GM19239 (cell line): ENCODE results near the gene C20orf144.
"Not testable (repeated sequence)": the region's sequence is repeated elsewhere in the genome, so short reads cannot be mapped to it uniquely, and the experiment has no call there.

Source experiments
- DNase-seq: peaks from one replicate; pipeline ENCODE4 v3.0.0; 2011; ENCODE audit warnings: low spot score; ENCODE audit not compliant: insufficient read length
- FAIRE-seq: peaks from 2 replicates; lab custom pipeline; 2011; peaks lifted over from hg19 to GRCh38; lab: Jason Lieb, UNC

C20orf144 gene

DNA sequence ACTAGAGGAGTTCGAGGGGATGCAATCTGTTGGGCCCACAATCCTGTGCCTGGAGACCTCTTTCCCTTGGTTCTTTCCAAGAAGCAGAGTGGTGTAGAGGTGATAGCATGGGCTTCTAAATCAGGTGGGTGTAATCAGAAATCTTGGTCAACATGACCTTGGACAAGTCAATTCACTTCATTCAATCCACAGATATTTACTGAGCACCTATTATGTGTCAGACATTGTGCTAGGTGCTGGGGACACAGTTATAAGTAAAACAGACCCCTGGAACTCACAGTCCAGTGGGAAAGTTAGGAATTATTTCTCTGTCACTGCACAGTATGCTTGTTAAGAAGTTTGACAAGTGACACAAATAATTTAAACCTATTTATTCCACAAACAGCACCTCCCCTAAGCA is 27.4 kb downstream of the C20orf144 start:
- DNase-seq (no peak), FAIRE-seq (no peak)

DNA sequence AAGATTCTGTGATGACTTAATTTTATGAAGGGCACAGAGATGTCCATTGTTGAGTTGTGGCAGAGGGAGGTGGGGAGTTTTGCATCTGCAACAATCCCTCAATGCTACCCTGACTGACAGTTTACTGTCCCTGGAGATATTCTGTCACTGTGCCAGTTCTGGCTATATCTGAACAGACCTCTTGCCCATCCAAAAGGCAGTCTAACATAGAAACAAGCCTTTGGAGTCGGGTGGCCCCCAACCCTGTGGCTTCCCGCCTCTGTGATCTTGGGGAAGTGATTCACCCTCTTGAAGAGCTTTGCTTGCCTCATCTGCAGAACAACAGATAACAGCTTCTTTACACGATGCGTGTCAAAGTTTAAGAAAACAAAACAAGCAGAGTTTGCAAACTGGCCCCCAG is 27.8 kb downstream of the C20orf144 start:
- FAIRE-seq = no peak

DNA sequence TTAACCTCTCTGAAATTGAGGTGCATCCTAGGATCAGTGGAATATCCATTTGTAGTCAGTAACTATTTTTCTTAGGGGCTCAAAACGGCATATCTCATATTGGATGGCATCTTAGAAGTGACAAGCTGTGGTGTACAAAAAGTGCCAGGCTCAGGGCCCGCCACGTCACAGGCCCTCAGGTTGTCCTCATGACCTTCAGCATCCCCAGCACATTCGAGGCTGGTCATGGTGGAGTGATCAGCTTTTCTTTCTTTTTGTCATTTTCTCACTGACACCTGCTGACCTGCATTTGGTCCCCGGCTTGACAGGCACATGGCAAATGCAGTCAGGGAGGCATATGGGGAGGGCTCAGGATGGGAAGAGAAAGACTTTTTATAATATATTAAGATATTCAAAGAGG is 31.2 kb downstream of the C20orf144 start:
- no peak for DNase-seq
- no peak for FAIRE-seq

More for the DNA sequence above, 27.8 kb downstream of the C20orf144 start:
- no peak for DNase-seq

DNA sequence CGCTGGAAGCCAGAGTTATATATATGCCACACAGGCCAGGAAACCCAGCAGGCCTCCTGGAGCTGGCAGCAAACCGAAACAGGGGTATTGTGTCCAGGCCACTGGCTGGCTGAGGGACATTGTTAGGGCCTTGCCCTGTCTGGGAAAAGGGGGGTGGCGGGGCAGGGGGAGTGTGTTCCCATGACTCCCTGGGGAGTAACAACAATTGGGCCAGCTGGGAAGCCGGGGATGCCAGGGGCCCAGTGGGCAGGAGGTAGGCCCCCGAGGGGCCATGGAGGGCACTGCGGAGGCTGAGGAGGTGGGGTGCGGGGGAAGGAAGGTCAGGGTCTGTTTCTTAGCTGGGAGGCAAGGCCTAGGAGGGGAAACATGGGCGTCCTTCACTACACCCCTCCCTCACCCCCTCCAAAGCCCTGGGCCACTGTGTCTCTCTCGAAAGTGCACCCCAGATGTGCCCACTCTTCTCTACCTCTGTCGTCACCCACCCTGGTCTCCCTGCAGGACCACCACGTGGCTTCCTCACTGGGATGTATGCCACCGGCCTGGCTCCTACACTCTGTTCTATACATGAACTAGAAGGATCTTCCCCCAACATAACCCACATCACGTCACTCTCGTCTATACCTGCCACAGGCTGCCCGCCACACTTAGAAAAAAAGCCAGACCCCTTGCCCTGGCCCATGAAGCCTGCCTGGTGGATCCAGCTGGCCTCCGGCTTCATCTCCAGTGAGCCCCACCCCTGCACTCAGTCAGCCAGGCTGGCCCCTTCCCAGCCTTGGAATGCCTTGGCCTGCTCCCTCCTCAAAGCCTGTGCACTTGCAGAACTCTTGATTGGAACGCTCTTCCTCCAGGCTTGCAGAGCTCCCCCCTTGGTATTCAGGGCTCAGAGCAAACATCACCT is 31.9 kb downstream of the C20orf144 start:
- FAIRE-seq (no peak), DNase-seq (no peak)

DNA sequence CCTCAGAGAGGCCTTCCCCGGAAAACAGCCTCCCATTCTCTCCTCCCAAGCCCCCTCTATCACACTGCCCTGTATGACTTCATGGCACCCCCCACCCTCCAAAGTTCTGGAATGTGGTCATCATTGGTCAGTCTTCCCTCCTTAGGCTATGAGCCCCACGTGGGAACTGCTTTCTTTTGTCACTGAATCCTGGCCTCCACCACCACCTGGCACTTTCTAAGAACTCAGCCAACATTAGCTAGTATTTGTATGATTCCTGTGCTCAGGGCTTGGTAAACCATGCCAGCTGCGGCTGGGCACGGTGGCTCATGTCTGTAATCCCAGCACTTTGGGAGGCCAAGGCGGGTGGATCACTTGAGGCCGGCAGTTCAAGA is 32.5 kb downstream of the C20orf144 start:
- DNase-seq (no peak), FAIRE-seq (no peak)

DNA sequence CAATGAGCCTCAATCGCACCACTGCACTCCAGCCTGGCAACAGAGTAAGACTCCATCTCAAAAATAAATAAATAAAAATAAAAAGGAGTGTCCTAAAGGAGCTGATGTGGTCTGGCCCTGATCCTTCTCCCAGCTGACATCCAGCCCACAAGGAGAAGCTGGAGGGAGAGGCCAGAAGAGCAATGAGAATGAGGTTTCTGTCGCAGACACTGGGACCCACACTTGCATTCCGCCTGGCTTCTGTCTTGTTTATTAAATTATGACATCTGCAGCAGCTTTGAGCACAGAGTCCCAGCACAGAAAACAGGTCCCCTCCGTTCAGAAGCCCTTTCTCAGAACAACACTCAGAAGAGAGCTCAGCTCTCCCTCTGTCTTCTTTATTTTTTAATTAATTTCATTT is 34.3 kb downstream of the C20orf144 start:
- DNase-seq = no peak
- no peak for FAIRE-seq

DNA sequence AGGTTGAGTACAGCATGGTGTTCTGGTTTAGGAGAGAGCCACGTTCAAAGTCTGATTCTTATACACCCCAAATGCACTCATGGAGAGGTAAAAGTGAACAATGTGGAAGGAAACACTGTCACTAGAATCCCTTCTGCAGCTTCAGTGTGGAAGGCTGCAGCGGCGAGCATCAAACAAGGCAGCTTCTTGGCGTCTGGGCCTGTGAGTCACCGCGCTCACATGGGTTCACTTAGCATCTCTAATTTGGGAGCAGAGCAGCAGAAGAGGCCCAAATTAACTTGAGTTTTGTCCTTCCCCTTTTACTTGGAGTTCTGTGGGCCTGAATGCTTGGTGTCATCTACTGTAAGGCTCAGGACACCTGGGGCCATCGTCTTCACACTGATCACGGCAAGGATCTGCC is 35.0 kb downstream of the C20orf144 start:
- no peak for DNase-seq

DNA sequence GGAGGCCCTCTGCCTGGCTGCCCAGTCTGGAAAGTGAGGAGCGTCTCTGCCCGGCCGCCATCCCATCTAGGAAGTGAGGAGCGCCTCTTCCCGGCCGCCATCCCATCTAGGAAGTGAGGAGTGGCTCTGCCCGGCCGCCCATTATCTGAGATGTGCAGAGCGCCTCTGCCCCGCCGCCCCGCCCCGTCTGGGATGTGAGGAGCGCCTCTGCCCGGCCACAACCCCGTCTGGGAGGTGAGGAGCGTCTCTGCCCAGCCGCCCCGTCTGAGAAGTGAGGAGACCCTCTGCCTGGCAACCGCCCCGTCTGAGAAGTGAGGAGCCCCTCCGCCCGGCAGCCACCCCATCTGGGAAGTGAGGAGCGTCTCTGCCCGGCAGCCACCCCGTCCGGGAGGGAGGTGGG is 36.8 kb downstream of the C20orf144 start:
- DNase-seq, FAIRE-seq: not testable (repeated sequence)

More for the DNA sequence above, 35.0 kb downstream of the C20orf144 start:
- no peak for FAIRE-seq

DNA sequence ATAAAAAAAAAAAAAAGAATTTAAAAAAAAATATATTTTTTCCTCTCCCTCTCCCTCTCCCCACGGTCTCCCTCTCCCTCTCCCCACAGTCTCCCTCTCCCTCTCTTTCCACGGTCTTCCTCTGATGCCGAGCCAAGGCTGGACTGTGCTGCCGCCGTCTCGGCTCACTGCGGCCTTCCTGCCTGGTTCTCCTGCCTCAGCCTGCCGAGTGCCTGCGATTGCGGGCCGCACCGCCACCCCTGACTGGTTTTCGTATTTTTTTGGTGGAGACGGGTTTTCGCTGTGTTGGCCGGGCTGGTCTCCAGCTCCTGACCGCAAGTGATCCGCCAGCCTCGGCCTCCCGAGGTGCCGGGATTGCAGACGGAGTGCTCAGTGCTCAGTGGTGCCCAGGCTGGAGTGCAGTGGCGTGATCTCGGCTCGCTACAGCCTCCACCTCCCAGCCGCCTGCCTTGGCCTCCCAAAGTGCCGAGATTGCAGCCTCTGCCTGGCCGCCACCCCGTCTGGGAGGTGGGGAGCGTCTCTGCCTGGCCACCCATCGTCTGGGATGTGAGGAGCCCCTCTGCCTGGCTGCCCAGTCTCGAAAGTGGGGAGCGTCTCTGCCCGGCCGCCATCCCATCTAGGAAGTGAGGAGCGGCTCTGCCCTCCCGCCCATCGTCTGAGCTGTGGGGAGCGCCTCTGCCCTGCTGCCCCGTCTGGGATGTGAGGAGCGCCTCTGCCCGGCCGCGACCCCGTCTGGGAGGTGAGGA is 38.7 kb downstream of the C20orf144 start:
- DNase-seq, FAIRE-seq: not testable (repeated sequence)

DNA sequence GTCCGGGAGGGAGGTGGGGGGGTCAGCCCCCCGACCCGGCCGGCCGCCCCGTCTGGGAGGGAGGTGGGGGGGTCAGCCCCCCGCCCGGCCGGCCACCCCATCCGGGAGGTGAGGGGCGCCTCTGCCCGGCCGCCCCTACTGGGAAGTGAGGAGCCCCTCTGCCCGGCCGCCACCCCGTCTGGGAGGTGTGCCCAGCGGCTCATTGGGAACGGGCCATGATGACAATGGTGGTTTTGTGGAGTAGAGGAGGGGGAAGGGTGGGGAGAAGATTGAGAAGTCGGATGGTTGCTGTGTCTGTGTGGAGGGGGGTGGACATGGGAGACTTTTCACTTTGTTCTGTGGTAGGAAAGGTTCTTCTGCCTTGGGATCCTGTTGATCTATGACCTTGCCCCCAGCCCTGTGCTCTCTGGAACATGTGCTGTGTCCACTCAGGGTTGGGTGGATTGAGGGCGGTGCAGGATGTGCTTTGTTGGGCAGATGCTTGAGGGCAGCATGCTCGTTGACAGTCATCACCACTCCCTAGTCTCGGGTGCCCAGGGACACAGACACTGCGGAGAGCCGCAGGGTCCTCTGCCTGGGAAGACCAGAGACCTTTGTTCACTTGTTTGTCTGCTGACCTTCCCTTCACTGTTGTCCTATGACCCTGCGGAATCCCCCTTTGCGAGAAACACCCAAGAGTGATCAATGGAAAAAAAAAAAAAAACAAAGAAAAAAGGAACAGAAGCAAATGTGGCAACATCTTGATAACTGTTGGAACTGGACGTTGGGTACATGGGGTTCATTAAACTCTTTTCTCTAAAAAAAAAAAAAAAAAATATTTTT is 39.7 kb downstream of the C20orf144 start:
- DNase-seq = no peak

DNA sequence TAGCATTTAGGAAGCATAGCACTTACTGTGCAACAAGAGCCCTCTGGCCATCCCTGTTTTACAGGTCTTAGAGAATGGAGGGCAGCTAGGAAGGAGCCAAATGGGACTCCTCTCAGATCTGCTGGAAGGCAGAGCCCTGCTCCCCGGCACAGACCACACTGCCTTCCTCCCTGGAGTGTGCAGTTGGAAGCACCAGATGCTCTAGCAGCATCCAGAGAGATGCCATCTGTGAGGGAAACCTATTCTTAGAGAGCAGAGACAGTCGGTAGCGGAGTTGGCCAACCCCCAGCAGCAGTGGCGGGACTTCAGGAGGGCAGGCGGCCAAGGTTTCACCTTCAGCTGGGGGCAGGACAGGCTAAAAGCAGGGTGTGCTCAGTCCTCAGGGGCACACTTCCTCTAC is 40.7 kb downstream of the C20orf144 start:
- FAIRE-seq (no peak), DNase-seq (no peak)

More for the DNA sequence above, 39.7 kb downstream of the C20orf144 start:
- no peak for FAIRE-seq

DNA sequence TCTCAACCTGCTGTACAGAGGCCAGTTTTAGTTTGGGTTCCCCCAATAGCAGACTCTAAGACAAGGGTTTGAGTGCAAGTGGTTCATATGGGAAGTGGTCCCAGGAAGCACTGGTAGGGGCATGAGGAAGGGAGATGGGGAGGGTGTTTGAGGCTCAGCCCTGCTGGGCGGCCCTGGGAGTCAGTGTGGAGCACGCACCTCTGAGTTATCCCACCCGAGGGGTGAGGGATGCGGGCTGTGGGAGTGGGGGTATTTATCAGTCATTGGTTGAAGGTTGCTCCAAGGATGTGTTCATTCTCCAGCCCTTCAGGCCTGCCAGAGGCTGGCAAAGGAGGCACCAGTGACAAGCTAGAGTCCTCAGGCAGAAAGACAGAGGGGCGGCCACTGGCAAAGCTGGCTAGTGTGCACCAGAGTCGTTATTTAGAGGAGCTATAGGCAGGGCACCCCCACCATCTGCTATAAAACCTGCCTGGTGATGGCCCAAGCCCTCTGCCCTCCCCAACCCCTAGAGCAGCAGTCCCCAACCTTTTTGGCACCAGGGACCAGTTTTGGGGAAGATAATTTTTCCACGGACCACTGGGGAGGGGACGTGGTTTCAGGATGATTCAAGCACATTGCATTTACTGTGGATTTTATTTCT is 41.5 kb downstream of the C20orf144 start:
- FAIRE-seq (no peak), DNase-seq (no peak)

DNA sequence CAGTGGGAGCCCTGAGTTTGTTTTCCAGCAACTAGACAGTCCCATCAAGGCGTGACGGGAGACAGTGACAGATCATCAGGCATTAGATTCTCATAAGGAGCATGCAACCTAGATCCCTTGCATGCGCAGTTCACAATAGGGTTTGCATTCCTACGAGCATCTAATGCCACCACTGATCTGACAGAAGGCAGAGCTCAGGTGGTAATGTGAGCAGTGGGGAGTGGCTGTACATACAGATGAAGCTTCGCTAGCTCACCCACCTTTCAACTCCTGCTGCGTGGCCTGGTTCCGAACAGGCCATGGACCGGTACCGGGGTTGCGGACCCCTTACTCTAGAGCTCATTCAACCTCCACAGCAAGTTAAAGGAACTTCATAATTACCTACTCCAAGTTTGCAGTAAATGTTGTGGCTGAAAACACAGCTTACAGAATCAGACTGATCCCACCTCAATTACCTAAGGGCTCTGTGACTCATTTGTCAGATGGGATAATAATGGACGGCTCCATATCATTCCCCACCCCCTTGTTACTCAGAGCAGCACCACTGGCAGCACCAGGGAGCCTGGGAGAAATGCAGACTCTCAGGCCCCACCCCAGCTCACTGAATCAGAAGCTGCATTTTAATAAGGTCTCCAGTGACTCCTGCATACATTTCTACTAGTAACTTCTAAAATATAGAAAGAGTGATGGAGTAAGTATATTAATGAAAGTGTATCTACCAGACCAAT is 42.2 kb downstream of the C20orf144 start:
- DNase-seq (no peak), FAIRE-seq (no peak)

DNA sequence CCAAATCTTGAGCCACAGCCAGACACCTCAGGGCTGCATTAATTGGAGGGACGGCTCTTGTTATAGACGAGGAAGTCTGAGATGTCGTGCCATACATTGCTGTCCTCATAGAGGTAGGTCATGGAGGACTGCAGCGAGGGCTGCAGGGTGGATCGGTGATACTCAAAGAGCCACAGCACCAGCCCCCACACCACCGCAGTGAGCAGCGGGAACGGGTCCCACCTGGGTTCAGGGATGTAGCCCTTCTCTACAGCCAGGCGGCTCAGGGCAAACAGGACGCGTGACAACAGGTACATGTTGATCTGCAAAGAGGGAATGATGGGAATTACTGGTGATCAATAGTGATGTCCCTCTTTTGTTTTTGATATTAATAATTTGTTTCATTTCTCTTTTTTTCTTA is 45.5 kb downstream of the C20orf144 start:
- no peak for DNase-seq
- FAIRE-seq = no peak

DNA sequence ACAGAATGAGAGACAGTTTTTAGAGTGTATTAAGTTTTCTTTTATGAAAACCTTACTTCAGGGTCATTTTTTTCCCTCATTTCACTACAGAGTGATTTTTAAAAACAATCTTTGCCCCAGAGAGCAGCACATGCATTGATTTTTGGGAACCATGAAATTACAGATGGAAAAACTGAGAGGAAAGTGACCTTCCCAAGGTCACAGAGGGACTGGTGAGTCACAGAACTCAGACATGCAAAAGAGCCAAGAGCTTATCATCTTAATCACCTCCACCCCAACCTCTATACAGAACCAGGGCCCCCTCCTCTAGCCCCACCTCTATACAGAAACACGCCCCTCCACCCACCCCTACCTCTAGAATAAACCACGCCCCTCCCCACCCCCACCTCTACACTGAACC is 47.3 kb downstream of the C20orf144 start:
- FAIRE-seq = no peak

DNA sequence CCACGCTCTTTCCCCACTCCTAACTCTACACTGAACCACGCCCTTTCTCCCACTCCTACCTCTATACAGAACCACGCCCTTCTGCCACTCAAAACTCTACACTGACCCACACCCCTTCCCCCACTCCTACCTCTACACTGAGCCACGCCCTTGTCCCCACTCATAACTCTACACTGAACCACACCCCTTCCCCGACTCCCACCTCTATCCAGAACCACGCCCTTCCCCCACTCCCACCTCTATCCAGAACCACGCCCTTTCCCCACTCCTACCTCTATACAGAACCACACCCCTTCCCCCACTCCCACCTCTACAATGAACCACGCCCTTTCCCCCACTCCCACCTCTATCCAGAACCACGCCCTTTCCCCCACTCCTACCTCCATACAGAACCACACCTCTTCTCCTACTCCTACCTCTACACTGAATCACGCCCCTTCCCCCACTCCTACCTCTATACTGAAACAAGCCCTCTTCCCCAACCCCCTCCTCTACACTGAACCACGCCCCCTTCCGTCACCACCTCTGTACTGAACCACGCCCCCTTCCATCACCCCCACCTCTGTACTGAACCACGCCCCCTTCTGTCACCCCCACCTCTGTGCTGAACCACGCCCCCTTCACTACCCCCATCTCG is 47.9 kb downstream of the C20orf144 start:
- no peak for DNase-seq
- no peak for FAIRE-seq

More for the DNA sequence above, 47.3 kb downstream of the C20orf144 start:
- DNase-seq = no peak

DNA sequence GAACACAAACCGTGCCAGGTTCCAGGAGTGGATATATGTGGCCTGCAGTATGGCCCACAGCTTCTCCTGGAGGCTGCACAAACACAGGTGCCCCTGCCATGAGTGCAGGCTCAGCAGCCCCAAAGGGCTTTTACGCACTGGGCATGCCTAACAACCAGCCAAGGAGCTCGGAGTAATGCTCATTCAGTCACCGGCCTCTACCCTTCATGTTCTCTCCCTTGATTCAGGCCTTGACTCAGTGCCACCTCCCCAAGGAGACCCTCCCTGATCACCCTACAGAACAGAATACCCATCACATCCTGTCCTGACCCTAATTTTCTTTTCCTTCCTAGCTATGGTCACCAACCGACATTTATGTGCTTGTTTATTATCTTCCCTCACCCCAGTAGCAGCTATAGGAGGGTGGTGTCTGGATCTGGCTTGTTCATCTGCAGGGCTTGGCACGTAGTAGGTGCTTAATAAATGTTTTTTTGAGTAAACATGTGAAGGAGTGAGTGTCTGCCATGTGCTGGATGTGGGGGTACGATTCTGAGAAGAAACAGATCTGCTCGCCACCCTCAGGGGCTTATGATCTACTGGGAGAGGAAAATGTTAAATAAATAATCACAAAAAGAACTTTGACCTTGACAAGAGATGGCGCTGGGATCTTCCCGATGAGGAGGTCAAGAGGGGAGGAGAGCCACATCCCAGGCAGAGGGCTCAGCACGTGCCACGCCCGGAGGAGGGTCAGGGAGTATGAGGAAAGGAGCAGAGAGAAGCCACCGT is 48.7 kb downstream of the C20orf144 start:
- DNase-seq = no peak
- no peak for FAIRE-seq

DNA sequence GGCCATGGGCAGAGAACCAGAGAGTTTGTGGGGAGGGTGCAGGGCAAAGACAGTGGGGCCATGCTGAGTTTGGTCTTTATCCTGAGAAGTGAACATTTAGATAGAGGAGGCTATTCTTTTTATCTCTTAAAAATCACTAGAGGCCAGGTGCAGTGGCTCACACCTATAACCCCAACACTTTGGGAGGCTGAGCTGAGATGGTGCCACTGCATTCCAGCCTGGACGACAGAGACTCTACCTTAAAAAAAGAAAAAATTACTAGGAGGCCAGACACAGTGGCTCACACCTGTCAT is 49.3 kb downstream of the C20orf144 start:
- FAIRE-seq (no peak), DNase-seq (no peak)
